Mesendoderm (in vitro differentiated cells): ENCODE measurements around the gene PARD3.

Experiments
- DNase-seq: peaks from one replicate; pipeline ENCODE4 v3.0.0; 2013
- H2AK5ac ChIP-seq: 2 replicates; pipeline ENCODE4 v1.6.1; 2013; ENCODE audit warnings: low read length, inconsistent platforms
- H2BK120ac ChIP-seq: 2 replicates; pipeline ENCODE4 v1.6.1; 2013; ENCODE audit warnings: low read depth, mild to moderate bottlenecking, low read length, moderate library complexity, mixed read lengths
- H2BK15ac ChIP-seq: replicated peaks from 2 replicates; pipeline ENCODE4 v1.6.1; 2013; ENCODE audit warnings: low read depth, mild to moderate bottlenecking, moderate library complexity
- H2BK5ac ChIP-seq: 2 replicates; pipeline ENCODE4 v1.6.1; 2013; ENCODE audit warnings: low read length, inconsistent platforms
- H3K18ac ChIP-seq: 2 replicates; pipeline ENCODE4 v1.6.1; 2013; ENCODE audit warnings: mild to moderate bottlenecking, low read length, mixed read lengths
- H3K23ac ChIP-seq: one replicate; pipeline ENCODE4 v1.6.1; 2013; ENCODE audit warnings: low read length
- H3K27ac ChIP-seq: 2 replicates; pipeline ENCODE4 v1.5.1; 2013; ENCODE audit warnings: low read depth, mild to moderate bottlenecking, inconsistent platforms, low read length, moderate library complexity
- H3K27me3 ChIP-seq: 2 replicates; pipeline ENCODE4 v1.6.1; 2013; ENCODE audit warnings: low read length, control low read depth, mild to moderate bottlenecking, inconsistent platforms; ENCODE audit not compliant: insufficient read depth, poor library complexity
- H3K36me3 ChIP-seq: 2 replicates; pipeline ENCODE4 v1.6.1; 2013; ENCODE audit warnings: low read length, inconsistent platforms; ENCODE audit not compliant: control insufficient read depth, insufficient read depth
- H3K4ac ChIP-seq: one replicate; pipeline ENCODE4 v1.6.1; 2013; ENCODE audit warnings: low read depth, mild to moderate bottlenecking, low read length, moderate library complexity
- H3K4me1 ChIP-seq: 2 replicates; pipeline ENCODE4 v1.6.1; 2013; ENCODE audit warnings: low read depth, low read length, inconsistent platforms; ENCODE audit not compliant: control insufficient read depth
- H3K4me2 ChIP-seq: 2 replicates; pipeline ENCODE4 v1.6.1; 2013; ENCODE audit warnings: low read length
- H3K4me3 ChIP-seq: 2 replicates; pipeline ENCODE4 v1.5.1; 2013; ENCODE audit warnings: mild to moderate bottlenecking, low read length
- H3K56ac ChIP-seq: one replicate; pipeline ENCODE4 v1.6.1; 2013; ENCODE audit warnings: low read length
- H3K79me1 ChIP-seq: 2 replicates; pipeline ENCODE4 v1.6.1; 2013; ENCODE audit warnings: low read length, inconsistent platforms
- H3K79me2 ChIP-seq: 2 replicates; pipeline ENCODE4 v1.6.1; 2013; ENCODE audit warnings: mild to moderate bottlenecking, low read length; ENCODE audit not compliant: control insufficient read depth, insufficient read depth
- H3K9ac ChIP-seq: 2 replicates; pipeline ENCODE4 v1.6.1; 2013; ENCODE audit warnings: low read length, inconsistent platforms
- H4K5ac ChIP-seq: one replicate; pipeline ENCODE4 v1.6.1; 2013; ENCODE audit warnings: low read length
- H4K8ac ChIP-seq: one replicate; pipeline ENCODE4 v1.6.1; 2013; ENCODE audit warnings: low read depth, mild to moderate bottlenecking, control low read depth, low read length, moderate library complexity
- WGBS: extraction: QIAGEN DNeasy Blood & Tissue Kit; methylation state at CpG from one replicate; pipeline ENCODE4 v1.1.7; 2013; ENCODE audit warnings: low lambda C conversion rate, missing lambda C conversion rate; ENCODE audit not compliant: insufficient coverage; ENCODE audit errors: extremely low coverage; 5-methylcytosine and 5-hydroxymethylcytosine counted together

Gene PARD3

DNA sequence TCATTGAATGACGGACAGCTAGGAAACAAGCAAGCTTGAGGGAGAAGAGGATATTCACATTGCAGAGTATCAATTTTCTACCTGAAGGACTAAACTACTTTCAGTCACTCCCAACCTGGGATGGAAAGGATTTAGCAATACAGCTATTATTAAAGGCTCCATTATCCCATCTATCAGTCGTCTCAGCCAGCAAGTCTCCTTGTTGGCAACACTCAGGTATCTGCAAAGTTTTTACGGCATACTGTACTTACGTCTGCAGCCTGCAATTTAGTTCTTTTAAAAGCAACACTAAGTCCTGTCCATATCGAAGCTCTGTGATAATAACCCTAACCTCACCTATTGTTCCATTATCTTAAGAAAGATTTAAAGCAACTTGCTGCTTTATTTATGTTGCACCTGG lies 689.4 kb downstream of the PARD3 start:
- Histone ChIP-seq H4K5ac (no peak overlapping the region), H3K79me2 (no peaks in the 10 kb centered on the region), H2BK120ac (no peak overlapping the region), H3K27ac (no peak overlapping the region), H3K4me1 (no peaks in the 10 kb centered on the region), H2AK5ac (no peak overlapping the region), H3K4me3 (no peak overlapping the region), H3K4ac (no peak overlapping the region), H2BK5ac (no peak overlapping the region), H3K18ac (no peak overlapping the region), H4K8ac (no peak overlapping the region), H3K9ac (no peak overlapping the region), H3K4me2 (no peak overlapping the region), H3K56ac (no peak overlapping the region), H3K23ac (no peak overlapping the region), H3K36me3 (no peaks in the 10 kb centered on the region), H3K27me3 (no peaks in the 10 kb centered on the region), H3K79me1 (no peaks in the 10 kb centered on the region), H2BK15ac (no peak overlapping the region)
- DNase-seq, result no peak
- no CpG with 5 or more reads among the region's 5 CpGs for WGBS

DNA sequence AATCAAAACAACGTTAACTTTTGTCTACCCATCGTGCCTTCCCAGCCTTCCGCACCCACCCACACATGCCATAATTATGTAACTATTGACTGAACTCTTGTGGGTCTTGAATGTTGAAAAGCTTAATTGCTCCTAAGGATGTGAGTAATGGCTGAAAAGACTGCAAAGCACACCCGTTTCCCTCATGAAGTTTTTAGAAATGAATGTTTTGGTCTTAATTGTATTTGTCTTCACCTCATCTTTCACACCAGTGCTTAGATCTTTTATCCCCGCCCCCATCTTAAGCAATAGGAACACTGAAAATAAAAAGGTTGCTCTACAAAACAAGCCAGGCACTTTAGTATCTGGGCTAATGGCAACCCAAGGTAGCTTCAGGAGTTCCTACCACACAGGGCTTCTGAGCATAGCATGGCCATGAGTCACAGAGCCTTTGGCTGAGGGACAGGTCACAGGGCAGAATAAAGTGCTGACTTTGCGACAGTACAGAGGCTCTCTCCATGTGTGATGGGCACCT lies 690.5 kb downstream of the PARD3 start:
- H2BK120ac ChIP-seq, result no peak overlapping the region
- no peak overlapping the region for H4K8ac ChIP-seq
- H2BK15ac ChIP-seq, result no peak overlapping the region
- H3K36me3 ChIP-seq, result no peaks in the 10 kb centered on the region
- H3K18ac ChIP-seq, result no peak overlapping the region
- no peak overlapping the region for H3K23ac ChIP-seq
- H3K27me3 ChIP-seq, result no peaks in the 10 kb centered on the region
- H2AK5ac ChIP-seq, result no peak overlapping the region
- H3K9ac ChIP-seq, result no peak overlapping the region
- 100% methylated on average over 1 of the region's 6 CpGs for WGBS
- H4K5ac ChIP-seq, result no peak overlapping the region
- no peaks in the 10 kb centered on the region for H3K79me1 ChIP-seq
- DNase-seq, result peak; percentile 87
- H3K27ac ChIP-seq, result no peak overlapping the region
- no peak overlapping the region for H3K56ac ChIP-seq
- H3K4me2 ChIP-seq, result no peak overlapping the region
- no peak overlapping the region for H3K4ac ChIP-seq
- H3K4me1 ChIP-seq, result no peaks in the 10 kb centered on the region
- no peak overlapping the region for H2BK5ac ChIP-seq
- no peak overlapping the region for H3K4me3 ChIP-seq
- H3K79me2 ChIP-seq, result no peaks in the 10 kb centered on the region

DNA sequence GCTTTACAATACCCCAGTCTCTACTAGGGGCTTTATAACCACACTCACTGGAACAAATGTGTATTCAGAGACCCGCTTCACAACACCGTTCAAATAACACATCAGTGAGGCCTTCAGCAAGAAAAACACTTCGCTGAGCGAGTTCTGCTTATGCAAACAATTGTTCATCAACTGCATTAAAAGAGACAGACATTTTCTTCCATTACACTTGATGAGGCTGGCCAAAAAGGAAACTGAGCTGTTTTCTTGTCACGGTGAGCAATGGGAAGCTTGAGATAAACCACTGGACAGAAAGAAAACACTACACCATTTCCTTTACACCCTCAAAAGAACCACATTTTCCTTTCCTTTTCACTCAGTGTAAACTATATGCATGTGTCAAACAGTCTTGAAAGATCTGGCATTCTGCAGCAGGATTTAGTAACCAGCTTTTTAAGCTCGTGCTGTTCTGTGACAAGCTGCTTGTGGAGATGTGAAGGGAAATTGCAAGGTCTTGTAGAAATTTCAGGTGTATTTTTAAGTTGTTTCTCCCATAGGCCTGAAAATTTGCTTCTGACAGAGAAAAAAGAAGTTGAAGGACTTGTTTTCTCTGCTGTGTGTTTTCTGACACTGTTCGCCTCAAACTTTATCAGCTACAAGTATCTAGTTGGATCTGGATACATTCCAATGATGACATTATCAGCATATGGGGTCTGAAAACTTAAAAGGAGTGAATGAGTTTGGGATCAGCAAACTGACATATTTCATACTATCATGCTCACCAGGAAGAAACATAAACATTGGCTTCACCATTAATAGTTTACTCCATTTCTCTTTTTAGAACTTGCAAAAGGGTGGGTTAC lies 693.1 kb downstream of the PARD3 start:
- H3K36me3 ChIP-seq, result no peaks in the 10 kb centered on the region
- no peak overlapping the region for H3K18ac ChIP-seq
- no peak overlapping the region for H3K4ac ChIP-seq
- H3K4me2 ChIP-seq, result no peak overlapping the region
- no peak overlapping the region for H2BK120ac ChIP-seq
- H3K27me3 ChIP-seq, result no peaks in the 10 kb centered on the region
- no peak overlapping the region for H2BK15ac ChIP-seq
- no peak for DNase-seq
- no peak overlapping the region for H3K4me3 ChIP-seq
- no peak overlapping the region for H3K27ac ChIP-seq
- H3K56ac ChIP-seq, result no peak overlapping the region
- no peaks in the 10 kb centered on the region for H3K79me2 ChIP-seq
- H3K9ac ChIP-seq, result no peak overlapping the region
- H2AK5ac ChIP-seq, result no peak overlapping the region
- H2BK5ac ChIP-seq, result no peak overlapping the region
- H4K8ac ChIP-seq, result no peak overlapping the region
- no CpG with 5 or more reads among the region's 7 CpGs for WGBS
- no peaks in the 10 kb centered on the region for H3K79me1 ChIP-seq
- no peak overlapping the region for H3K23ac ChIP-seq
- no peaks in the 10 kb centered on the region for H3K4me1 ChIP-seq
- no peak overlapping the region for H4K5ac ChIP-seq

DNA sequence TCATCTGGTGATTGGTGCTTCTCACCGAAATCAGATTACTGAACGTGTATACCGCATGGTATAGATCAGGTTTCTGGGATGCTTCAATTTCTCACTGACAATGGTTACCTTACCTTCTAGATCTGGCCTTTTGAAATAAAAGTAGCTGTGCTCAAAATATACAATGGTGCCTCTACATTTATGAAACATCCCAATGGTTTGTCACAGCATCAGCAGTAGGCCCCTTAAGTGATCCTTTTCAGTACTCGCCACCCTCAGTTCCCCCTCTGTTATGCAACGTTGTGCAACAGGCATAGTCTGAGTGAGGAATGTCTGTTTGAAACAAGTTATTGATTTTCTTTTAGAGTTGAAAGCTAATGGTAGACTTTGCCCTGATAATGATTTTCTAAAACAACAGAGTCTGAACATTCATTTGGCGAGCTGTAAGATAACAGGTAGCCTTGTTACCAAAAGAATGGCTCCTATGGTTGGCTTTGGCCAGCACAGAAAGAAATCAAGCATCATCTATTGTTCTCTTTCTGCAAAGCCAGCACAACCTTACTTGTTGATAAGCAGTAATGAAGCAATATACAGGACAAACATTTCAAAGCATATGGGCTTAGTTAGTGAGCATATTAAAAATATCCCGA lies 693.9 kb downstream of the PARD3 start:
- Histone ChIP-seq H4K8ac (no peak overlapping the region), H2BK120ac (no peak overlapping the region), H3K36me3 (no peaks in the 10 kb centered on the region), H3K4me1 (no peaks in the 10 kb centered on the region), H3K79me2 (no peaks in the 10 kb centered on the region), H2BK15ac (no peak overlapping the region), H2BK5ac (no peak overlapping the region), H3K18ac (no peak overlapping the region), H3K79me1 (no peaks in the 10 kb centered on the region), H3K27me3 (no peaks in the 10 kb centered on the region), H3K4me2 (no peak overlapping the region), H3K27ac (no peak overlapping the region), H3K4me3 (no peak overlapping the region), H4K5ac (no peak overlapping the region), H3K56ac (no peak overlapping the region), H3K23ac (no peak overlapping the region), H2AK5ac (no peak overlapping the region), H3K4ac (no peak overlapping the region), H3K9ac (no peak overlapping the region)
- DNase-seq, result no peak
- no CpG with 5 or more reads among the region's 7 CpGs for WGBS

DNA sequence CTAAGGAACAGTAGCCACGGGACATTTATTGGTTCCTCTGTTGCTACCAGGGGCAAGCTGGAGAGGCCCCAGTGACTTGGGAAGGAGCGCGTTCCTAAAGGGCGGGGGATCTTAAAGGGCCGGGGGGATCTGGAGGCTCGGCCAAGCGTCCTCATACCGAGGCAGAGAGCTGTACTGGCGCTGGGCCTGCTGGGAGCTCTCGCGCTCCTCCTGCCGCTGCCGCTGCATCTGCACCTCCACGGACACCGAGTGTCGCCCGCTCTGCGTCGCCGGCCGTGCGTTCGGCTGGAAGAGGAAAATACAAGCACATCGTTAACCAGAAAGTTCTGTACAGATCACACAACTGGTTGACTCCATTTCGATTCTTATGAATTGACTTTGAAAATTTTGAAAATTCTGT lies 695.6 kb downstream of the PARD3 start:
- H2BK120ac ChIP-seq, result no peak overlapping the region
- H2AK5ac ChIP-seq, result no peak overlapping the region
- no peak overlapping the region for H3K56ac ChIP-seq
- DNase-seq, result no peak
- no peak overlapping the region for H3K27ac ChIP-seq
- no peaks in the 10 kb centered on the region for H3K79me2 ChIP-seq
- H3K9ac ChIP-seq, result no peak overlapping the region
- no peaks in the 10 kb centered on the region for H3K27me3 ChIP-seq
- WGBS, result no CpG with 5 or more reads among the region's 25 CpGs
- no peak overlapping the region for H3K18ac ChIP-seq
- H3K23ac ChIP-seq, result no peak overlapping the region
- no peak overlapping the region for H3K4ac ChIP-seq
- H3K79me1 ChIP-seq, result no peaks in the 10 kb centered on the region
- no peaks in the 10 kb centered on the region for H3K4me1 ChIP-seq
- H4K5ac ChIP-seq, result no peak overlapping the region
- no peak overlapping the region for H3K4me3 ChIP-seq
- no peak overlapping the region for H2BK5ac ChIP-seq
- no peak overlapping the region for H4K8ac ChIP-seq
- H3K36me3 ChIP-seq, result no peaks in the 10 kb centered on the region
- no peak overlapping the region for H2BK15ac ChIP-seq
- no peak overlapping the region for H3K4me2 ChIP-seq
